Progenitor cell of endocrine pancreas (in vitro differentiated cells): ENCODE measurements around the gene TGFB1. TPM values are rescaled to one million over a fixed set of nuclear protein-coding genes. Genes with fewer than 3 reads are reported as not detected.

ENCODE experiments used
- DNase-seq: peaks from one replicate; pipeline ENCODE4 v3.0.0; 2021; ENCODE audit warnings: low spot score; ENCODE audit not compliant: unreplicated experiment
- H3K27ac Mint-ChIP-seq: 2 replicates; pipeline ENCODE4 v1.8.0; 2021; ENCODE audit warnings: mild to moderate bottlenecking, moderate library complexity, mixed read lengths
- H3K27me3 Mint-ChIP-seq: 2 replicates; pipeline ENCODE4 v1.8.0; 2021; ENCODE audit warnings: mixed read lengths
- H3K36me3 Mint-ChIP-seq: 2 replicates; pipeline ENCODE4 v1.8.0; 2022; ENCODE audit warnings: mixed read lengths; ENCODE audit not compliant: insufficient read depth
- H3K4me1 Mint-ChIP-seq: 2 replicates; pipeline ENCODE4 v1.8.0; 2021; ENCODE audit warnings: low read depth, mixed read lengths
- H3K4me3 Mint-ChIP-seq: 2 replicates; pipeline ENCODE4 v1.8.0; 2021; ENCODE audit warnings: low read depth, mild to moderate bottlenecking, moderate library complexity, mixed read lengths
- H3K9me3 Mint-ChIP-seq: 2 replicates; pipeline ENCODE4 v1.8.0; 2021; ENCODE audit warnings: low read depth, mixed read lengths
- long read RNA-seq: library from polyadenylated mRNA; unstranded; transcript quantifications from one replicate; pipeline ENCODE4 v2.0.0, GENCODE V29; 2020
- total RNA-seq: library from RNA; stranded (reverse); gene quantifications from 2 replicates; pipeline ENCODE4 v1.2.1, GENCODE V29; 2021
- TF ChIP-seq, protein P1 (sequence below): fragments of 200-600 bp; sonication (generic); IDR thresholded peaks from one replicate; pipeline ENCODE4 v1.5.0; 2021; ENCODE audit warnings: antibody characterized with exemption, mild to moderate bottlenecking; ENCODE audit not compliant: unreplicated experiment

Gene TGFB1
- total RNA-seq, result 4.3 and 5.5 TPM in 2 replicates
- long read RNA-seq, partial matches to known transcripts, result 0 of 6 reads
- long read RNA-seq, other reads (novel, unspliced or antisense), result 6 of 6 reads

DNA sequence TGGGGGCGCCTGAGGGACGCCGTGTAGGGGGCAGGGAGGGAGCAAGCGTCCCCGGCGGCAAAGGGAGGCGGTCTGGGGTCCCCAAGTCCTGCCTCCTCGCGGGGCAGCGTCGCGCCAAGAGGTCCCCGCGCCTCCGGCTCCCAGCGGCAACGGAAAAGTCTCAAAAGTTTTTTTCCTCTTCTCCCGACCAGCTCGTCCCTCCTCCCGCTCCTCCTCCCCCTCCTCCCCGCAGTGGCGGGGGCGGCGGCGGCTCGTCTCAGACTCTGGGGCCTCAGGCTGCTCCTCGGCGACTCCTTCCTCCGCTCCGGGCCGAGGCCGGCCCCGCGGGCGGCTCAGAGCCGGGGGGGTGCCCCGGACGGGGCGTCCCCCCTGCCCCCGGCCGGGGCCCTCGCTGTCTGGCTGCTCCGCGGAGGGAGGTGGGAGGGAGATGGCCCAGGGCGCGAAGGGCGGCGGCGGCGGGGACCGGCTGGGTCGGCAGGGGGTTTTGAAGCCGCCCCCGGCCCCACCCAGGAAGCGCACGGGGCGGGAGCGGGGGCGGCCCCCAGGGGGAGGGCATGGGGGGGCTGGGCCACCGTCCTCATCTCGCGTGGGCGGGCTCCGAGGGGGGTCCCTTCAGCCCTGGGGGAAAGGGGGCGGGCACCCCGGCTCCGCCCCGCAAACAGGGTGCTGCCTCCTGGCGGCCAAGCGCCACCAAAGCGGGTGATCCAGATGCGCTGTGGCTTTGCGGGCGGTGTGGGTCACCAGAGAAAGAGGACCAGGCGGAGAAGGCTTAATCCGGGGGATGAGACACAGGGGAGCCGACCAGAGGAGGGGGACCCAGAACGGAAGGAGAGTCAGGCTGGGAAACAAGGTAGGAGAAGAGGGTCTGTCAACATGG is at the start of gene TGFB1:
TGFB1 (minus strand) TSS at position 457 of the 877 bp plus-strand sequence. CDS start 878 bp downstream, outside the sequence.
- Mint-ChIP-seq H3K36me3 (no peaks in the 10 kb centered on the region), H3K27ac (peak within 1 kb of the TSS; percentile 34), H3K4me1 (peaks cover 14% of the 10 kb centered on the region), H3K27me3 (peaks cover 52% of the 10 kb centered on the region), H3K4me3 (peak within 1 kb of the TSS; percentile 80), H3K9me3 (no peaks in the 10 kb centered on the region)
- TF ChIP-seq, protein P1, sequence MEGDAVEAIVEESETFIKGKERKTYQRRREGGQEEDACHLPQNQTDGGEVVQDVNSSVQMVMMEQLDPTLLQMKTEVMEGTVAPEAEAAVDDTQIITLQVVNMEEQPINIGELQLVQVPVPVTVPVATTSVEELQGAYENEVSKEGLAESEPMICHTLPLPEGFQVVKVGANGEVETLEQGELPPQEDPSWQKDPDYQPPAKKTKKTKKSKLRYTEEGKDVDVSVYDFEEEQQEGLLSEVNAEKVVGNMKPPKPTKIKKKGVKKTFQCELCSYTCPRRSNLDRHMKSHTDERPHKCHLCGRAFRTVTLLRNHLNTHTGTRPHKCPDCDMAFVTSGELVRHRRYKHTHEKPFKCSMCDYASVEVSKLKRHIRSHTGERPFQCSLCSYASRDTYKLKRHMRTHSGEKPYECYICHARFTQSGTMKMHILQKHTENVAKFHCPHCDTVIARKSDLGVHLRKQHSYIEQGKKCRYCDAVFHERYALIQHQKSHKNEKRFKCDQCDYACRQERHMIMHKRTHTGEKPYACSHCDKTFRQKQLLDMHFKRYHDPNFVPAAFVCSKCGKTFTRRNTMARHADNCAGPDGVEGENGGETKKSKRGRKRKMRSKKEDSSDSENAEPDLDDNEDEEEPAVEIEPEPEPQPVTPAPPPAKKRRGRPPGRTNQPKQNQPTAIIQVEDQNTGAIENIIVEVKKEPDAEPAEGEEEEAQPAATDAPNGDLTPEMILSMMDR, result peak; percentile 93
- peak; percentile 66 for DNase-seq

- TF ChIP-seq, protein P1, result no peak
- H3K4me3 Mint-ChIP-seq, result no peak overlapping the region
- no peaks in the 10 kb centered on the region for H3K36me3 Mint-ChIP-seq
- H3K4me1 Mint-ChIP-seq, result peaks cover 16% of the 10 kb centered on the region
- H3K9me3 Mint-ChIP-seq, result no peaks in the 10 kb centered on the region
- H3K27me3 Mint-ChIP-seq, result no peaks in the 10 kb centered on the region
- no peak for DNase-seq
- no peak overlapping the region for H3K27ac Mint-ChIP-seq
These were observed 48.3 kb upstream of the TGFB1 start for GRCh38 chr19:41402010-41402409.

- no peak overlapping the region for H3K4me3 Mint-ChIP-seq
- TF ChIP-seq, protein P1, result no peak
- no peak for DNase-seq
- H3K36me3 Mint-ChIP-seq, result no peaks in the 10 kb centered on the region
- peak overlapping the region; percentile 87 for H3K27ac Mint-ChIP-seq
- peaks cover 20% of the 10 kb centered on the region for H3K4me1 Mint-ChIP-seq
- no peaks in the 10 kb centered on the region for H3K27me3 Mint-ChIP-seq
- no peaks in the 10 kb centered on the region for H3K9me3 Mint-ChIP-seq
These were observed 47.8 kb upstream of the TGFB1 start for GRCh38 chr19:41401483-41401882.

DNA sequence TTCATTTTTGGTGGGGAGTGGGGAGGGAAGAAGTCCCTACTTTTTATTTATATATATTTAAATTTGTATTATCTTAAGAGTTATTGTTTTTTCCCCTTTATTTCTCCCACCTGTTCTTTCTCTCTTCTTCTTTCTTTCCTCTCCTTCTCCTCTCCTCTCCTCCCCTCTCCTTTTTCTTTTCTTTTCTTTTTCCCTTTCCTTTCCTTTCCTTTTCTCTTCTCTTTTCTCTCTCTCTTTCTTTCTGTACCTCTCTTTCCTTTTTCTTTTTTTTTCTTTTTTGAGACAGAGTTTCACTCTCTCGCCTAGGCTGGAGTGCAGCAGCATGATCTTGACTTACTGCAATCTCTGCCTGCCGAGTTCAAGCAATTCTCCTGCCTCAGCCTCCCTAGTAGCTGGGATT is 45.8 kb upstream of the TGFB1 start:
- H3K4me3 Mint-ChIP-seq, result peak overlapping the region; percentile 38
- no peak overlapping the region for H3K27ac Mint-ChIP-seq
- no peaks in the 10 kb centered on the region for H3K9me3 Mint-ChIP-seq
- H3K36me3 Mint-ChIP-seq, result no peaks in the 10 kb centered on the region
- no peak for DNase-seq
- H3K4me1 Mint-ChIP-seq, result peaks cover 24% of the 10 kb centered on the region
- TF ChIP-seq, protein P1, result no peak
- no peaks in the 10 kb centered on the region for H3K27me3 Mint-ChIP-seq

- TF ChIP-seq, protein P1, result no peak
- Mint-ChIP-seq H3K36me3 (no peaks in the 10 kb centered on the region), H3K4me1 (peaks cover 24% of the 10 kb centered on the region), H3K27me3 (no peaks in the 10 kb centered on the region), H3K4me3 (peak overlapping the region; percentile 100), H3K27ac (peak overlapping the region; percentile 100), H3K9me3 (no peaks in the 10 kb centered on the region)
- no peak for DNase-seq
These were observed 45.4 kb upstream of the TGFB1 start for GRCh38 chr19:41399091-41399490.
